Measurements from ENCODE around the gene PNMA3. TPM values are rescaled to one million over a fixed set of nuclear protein-coding genes. Genes with fewer than 3 reads are reported as not detected.

PNMA3 gene
- total RNA-seq, 1 donor from 2014 or later = 0.67 TPM

Other genes with a start within 250 kb of the PNMA3 start
- gene CETN2, start 225.7 kb upstream of the PNMA3 start, total RNA-seq = 27.0 to 42.3 TPM (median 30.0 TPM) in 3 replicates
- 18.1 to 20.3 TPM (median 18.7 TPM) in 3 replicates for gene NSDHL, start 225.4 kb upstream of the PNMA3 start, total RNA-seq
- gene ZNF185, start 158.4 kb upstream of the PNMA3 start, total RNA-seq = 6.0 to 14.0 TPM (median 13.7 TPM) in 3 replicates
- gene PNMA5, start 62.4 kb upstream of the PNMA3 start, total RNA-seq = not detected in 3 replicates
- gene PNMA6A, start 16.0 kb downstream of the PNMA3 start, total RNA-seq = 0.97 to 5.9 TPM (median 4.7 TPM) in 3 replicates
- not detected in 3 replicates for gene MAGEA1, start 122.8 kb downstream of the PNMA3 start, total RNA-seq